Omental fat pad (tissue), 4 donors: ENCODE data around the gene SNX32. TPM values are rescaled to one million over a fixed set of nuclear protein-coding genes. Genes with fewer than 3 reads are reported as not detected.

Experiments
- ATAC-seq: fragments of 150-250 bp; one replicate; pipeline ENCODE4 v1.9.1; 2016; ENCODE audit warnings: mild to moderate bottlenecking, moderate library complexity; ENCODE audit not compliant: low FRiP score
- DNase-seq: peaks from one replicate; pipeline ENCODE4 v3.0.0-alpha.2; 2019; ENCODE audit warnings: low spot score
- total RNA-seq, 4 donors: library from RNA; depleted of rRNA; stranded (reverse); fragments of >200 nt; gene quantifications; one replicate each; pipeline ENCODE4 v1.1.0, GENCODE V29; 2016
- TF ChIP-seq, protein P1 (sequence below), 3 donors: fragments of 450-650 bp; IDR thresholded peaks; one replicate each; pipeline ENCODE4 v1.5.1; 2016 to 2017; ENCODE audit warnings: antibody characterized with exemption in 3 of 3, mild to moderate bottlenecking in 3 of 3, moderate library complexity in 2 of 3

Gene SNX32
- total RNA-seq, 4 donors from 2014 or later, result 0.79 to 1.6 (median 1.1) TPM

DNA sequence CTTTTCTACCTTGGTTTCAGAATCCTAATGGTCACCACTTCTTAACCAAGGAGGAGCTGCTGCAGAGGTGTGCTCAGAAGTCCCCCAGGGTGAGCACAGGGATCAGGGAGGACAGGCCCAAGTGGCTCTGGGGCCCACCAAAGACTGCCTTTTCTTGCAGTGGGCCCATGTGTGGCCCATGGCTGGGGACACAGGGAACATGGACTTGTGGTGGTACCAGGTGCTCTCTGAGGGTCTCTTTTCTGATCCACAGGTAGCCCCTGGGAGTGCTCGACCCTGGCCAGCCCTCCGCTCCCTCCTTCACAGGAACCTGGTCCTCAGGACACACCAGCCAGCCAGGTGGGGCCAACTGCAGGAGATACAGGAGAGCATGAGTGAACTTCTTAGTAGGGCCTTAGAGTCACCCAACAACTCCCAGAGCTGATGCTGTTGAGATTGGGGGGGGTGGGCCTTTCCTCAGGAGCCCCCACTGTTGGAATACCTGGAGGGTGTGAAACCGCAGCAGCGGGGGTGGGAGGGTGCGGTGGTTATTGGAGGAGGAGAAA is 28.5 kb downstream of the SNX32 start:
- no peak for DNase-seq
- TF ChIP-seq, protein P1, sequence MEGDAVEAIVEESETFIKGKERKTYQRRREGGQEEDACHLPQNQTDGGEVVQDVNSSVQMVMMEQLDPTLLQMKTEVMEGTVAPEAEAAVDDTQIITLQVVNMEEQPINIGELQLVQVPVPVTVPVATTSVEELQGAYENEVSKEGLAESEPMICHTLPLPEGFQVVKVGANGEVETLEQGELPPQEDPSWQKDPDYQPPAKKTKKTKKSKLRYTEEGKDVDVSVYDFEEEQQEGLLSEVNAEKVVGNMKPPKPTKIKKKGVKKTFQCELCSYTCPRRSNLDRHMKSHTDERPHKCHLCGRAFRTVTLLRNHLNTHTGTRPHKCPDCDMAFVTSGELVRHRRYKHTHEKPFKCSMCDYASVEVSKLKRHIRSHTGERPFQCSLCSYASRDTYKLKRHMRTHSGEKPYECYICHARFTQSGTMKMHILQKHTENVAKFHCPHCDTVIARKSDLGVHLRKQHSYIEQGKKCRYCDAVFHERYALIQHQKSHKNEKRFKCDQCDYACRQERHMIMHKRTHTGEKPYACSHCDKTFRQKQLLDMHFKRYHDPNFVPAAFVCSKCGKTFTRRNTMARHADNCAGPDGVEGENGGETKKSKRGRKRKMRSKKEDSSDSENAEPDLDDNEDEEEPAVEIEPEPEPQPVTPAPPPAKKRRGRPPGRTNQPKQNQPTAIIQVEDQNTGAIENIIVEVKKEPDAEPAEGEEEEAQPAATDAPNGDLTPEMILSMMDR (IDR thresholded peaks at IDR 0.05), result no peak
- ATAC-seq, result no peak

DNA sequence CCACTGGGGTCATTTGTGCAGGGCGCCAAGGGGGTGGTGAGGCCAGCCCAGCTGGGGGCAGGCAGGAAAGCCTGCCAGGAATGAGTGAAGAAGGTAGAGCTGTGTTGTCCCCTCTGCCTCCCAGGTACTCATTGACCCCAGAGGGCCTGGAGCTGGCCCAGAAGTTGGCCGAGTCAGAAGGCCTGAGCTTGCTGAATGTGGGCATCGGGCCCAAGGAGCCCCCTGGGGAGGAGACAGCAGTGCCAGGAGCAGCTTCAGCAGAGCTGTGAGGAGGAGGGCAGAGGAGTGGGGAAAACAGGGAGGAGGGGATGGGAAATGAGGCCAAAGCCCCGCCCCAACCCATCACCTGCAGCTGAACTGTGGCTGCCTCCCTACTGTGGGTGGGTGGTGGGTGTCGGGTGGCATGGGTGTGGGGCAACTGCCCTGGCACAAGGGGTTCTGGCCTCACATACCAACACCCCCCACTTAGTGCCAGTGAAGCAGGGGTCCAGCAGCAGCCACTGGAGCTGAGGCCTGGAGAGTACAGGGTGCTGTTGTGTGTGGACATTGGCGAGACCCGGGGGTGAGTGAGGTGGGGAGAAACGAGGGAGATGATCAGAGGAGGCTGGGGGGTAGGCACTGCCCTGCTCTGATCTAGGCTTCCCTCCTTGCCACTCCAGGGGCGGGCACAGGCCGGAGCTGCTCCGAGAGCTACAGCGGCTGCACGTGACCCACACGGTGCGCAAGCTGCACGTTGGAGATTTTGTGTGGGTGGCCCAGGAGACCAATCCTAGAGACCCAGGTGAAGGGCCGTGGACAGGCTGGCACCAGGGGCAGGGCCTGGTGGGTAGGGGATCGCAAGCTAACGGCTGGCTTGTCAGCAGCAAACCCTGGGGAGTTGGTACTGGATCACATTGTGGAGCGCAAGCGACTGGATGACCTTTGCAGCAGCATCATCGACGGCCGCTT is 29.5 kb downstream of the SNX32 start:
- TF ChIP-seq, protein P1 (IDR thresholded peaks at IDR 0.05), result no peak
- ATAC-seq, result no peak
- no peak for DNase-seq

DNA sequence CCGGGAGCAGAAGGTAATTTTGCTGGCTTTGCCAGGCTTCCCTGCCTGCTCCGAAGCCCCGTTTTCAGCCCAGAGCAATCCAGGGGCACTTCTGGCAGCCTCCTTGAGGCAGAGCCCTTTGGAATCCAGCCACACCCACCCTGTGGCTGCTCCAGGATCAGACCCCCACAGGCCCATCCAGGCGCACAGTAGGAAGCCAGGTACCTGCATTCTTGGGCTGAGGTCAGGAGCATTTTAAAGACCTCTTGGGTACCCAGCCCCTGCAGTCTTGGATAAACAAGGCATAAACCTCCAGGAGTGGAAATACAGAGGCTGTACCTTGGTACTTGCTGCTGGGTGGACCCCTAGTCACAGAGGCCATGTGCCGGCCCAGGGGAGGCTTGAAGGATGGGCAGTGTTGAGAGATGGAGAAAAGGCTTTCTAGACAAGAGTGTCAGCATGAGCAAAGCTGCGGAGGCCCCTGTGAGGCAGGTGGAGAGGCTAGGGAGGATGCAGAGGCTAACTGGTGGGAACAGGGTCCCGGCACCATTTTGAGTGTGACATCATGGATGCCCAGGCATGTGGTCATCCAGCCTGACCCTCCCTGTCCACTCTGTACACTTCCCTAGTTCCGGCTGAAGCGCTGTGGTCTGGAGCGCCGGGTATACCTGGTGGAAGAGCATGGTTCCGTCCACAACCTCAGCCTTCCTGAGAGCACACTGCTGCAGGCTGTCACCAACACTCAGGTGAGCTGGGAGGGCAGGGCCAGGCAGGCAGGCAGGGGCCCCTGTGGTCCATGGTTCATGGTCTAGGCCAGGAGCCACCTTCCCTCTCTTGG is 30.3 kb downstream of the SNX32 start:
- DNase-seq (no peak), ATAC-seq (no peak)
- TF ChIP-seq, protein P1 (IDR thresholded peaks at IDR 0.05), result no peak

GRCh38 chr11:65864706-65865471 is 31.1 kb downstream of the SNX32 start:
- ATAC-seq (no peak), DNase-seq (no peak)
- TF ChIP-seq, protein P1 (IDR thresholded peaks at IDR 0.05), result no peak

GRCh38 chr11:65865550-65866172 is 31.9 kb downstream of the SNX32 start:
- DNase-seq (no peak), ATAC-seq (no peak)
- TF ChIP-seq, protein P1 (IDR thresholded peaks at IDR 0.05), result no peak
